SJSA1 (cell line): ENCODE results near the gene NHEJ1. TPM values are rescaled to one million over a fixed set of nuclear protein-coding genes. Genes with fewer than 3 reads are reported as not detected.

Experiments
- DNase-seq, 2 experiments: peaks; one replicate each; pipeline ENCODE4 v3.0.0-alpha.2; 2015 to 2020; ENCODE audit warnings: low spot score in 2 of 2, low read depth in 1 of 2
- H3K27ac ChIP-seq: fragments of 250-450 bp; sonication (Bioruptor Pico); 2 replicates; pipeline ENCODE4 v1.5.1; 2020; ENCODE audit warnings: mild to moderate bottlenecking, moderate library complexity
- H3K27me3 ChIP-seq: fragments of 250-450 bp; sonication (Bioruptor Pico); replicated peaks from 2 replicates; pipeline ENCODE4 v1.5.1; 2020; ENCODE audit warnings: mild to moderate bottlenecking, moderate library complexity
- H3K36me3 ChIP-seq: fragments of 250-450 bp; sonication (Bioruptor Pico); 2 replicates; pipeline ENCODE4 v1.5.1; 2020; ENCODE audit warnings: mild to moderate bottlenecking
- H3K4me1 ChIP-seq: fragments of 250-450 bp; sonication (Bioruptor Pico); replicated peaks from 2 replicates; pipeline ENCODE4 v1.6.1; 2021; ENCODE audit warnings: mild to moderate bottlenecking
- H3K4me3 ChIP-seq: fragments of 250-450 bp; sonication (Bioruptor Pico); 2 replicates; pipeline ENCODE4 v1.5.1; 2020; ENCODE audit warnings: mild to moderate bottlenecking
- H3K9me3 ChIP-seq: fragments of 250-450 bp; sonication (Bioruptor Pico); replicated peaks from 2 replicates; pipeline ENCODE4 v1.5.1; 2020; ENCODE audit warnings: mild to moderate bottlenecking
- total RNA-seq: library from RNA; depleted of rRNA; stranded (reverse); fragments of >200 nt; shearing (Covaris generic); gene quantifications from 2 replicates; pipeline ENCODE4 v1.2.3, GENCODE V29; 2014

NHEJ1 gene
- total RNA-seq, 1 experiment from 2014 or later, result 15.4 TPM

DNA sequence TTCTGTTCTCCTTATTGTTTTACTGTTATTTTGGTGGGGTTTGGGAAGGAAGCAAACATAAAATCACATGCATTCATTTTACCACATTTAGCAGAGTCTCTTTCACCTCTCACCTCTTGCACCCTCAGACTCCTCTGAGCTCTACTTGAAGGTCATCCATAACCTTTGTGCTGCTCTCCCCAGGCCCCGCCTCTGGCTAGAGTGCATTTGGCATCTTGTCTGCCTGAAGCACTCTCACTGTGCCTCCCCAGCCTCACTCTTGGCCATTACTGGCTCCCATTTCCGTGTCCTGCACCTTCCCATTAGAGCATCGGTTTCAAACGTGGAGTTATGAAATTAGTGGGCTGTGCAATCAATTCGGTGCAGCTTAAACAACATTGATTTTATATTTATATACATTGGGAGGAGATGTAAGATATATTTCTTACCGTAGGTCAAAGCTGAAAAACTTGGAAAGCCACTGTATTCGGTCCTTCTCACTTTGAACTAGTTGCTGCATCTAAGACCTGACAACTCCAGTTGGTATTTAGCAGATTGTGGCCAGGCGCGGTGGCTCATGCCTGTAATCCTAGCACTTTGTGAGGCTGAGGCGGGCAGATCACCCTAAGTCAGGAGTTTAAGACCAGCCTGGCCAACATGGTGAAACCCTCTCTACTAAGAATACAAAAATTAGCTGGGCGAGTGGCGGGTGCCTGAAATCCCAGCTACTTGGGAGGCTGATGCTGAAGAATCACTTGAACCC is 39.0 kb upstream of the NHEJ1 start:
- Histone ChIP-seq H3K27me3 (peaks cover 4% of the 10 kb centered on the region), H3K4me3 (no peak overlapping the region), H3K36me3 (no peaks in the 10 kb centered on the region), H3K27ac (no peak overlapping the region), H3K4me1 (no peaks in the 10 kb centered on the region), H3K9me3 (no peaks in the 10 kb centered on the region)
- no peak for DNase-seq

GRCh38 chr2:219198974-219199373 is 38.4 kb upstream of the NHEJ1 start:
- Histone ChIP-seq H3K4me1 (no peaks in the 10 kb centered on the region), H3K27ac (no peak overlapping the region), H3K27me3 (peaks cover 4% of the 10 kb centered on the region), H3K9me3 (no peaks in the 10 kb centered on the region), H3K36me3 (no peaks in the 10 kb centered on the region), H3K4me3 (no peak overlapping the region)
- DNase-seq, result no peak

- Histone ChIP-seq H3K36me3 (no peaks in the 10 kb centered on the region), H3K27me3 (peaks cover 4% of the 10 kb centered on the region), H3K27ac (no peak overlapping the region), H3K4me3 (no peak overlapping the region), H3K9me3 (no peaks in the 10 kb centered on the region), H3K4me1 (no peaks in the 10 kb centered on the region)
- no peak for DNase-seq
Observed at GRCh38 chr2:219197388-219197787, 36.8 kb upstream of the NHEJ1 start.

DNA sequence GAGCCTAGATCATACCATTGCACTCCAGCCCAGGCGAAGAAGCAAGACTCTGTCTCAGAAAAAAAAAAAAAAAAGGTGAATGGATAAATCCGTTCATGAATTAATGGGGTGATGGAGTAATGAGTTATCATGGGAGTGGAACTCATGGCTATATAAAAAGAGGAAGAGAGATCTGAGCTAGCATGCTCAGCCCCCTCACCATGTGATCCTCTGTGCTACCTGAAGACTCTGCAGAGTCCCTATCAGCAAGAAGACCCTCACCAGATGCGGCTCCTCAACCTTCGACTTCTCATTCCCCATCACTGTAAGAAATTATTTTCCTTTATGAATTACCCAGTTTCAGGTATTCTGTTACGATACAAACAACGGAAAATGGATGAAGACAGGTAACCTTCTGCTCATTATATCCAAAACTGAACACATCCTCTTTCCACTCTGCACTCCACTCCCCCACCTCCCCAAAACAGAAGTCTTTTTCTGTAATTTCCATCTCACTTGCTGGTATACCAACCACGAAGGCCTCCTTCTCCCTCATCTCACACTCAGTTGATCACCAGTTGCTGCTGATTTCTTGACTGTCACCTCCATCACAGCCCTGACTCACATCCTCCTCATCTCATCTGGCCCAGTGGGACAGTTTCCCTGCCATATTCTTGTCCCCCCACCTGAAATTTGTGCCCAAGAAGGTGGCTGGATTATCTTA is 26.3 kb upstream of the NHEJ1 start:
- Histone ChIP-seq H3K27ac (no peak overlapping the region), H3K4me3 (no peak overlapping the region)
- DNase-seq, result no peak

GRCh38 chr2:219184121-219184520 is 23.5 kb upstream of the NHEJ1 start:
- peaks cover 3% of the 10 kb centered on the region for H3K4me1 ChIP-seq
- H3K9me3 ChIP-seq, result no peaks in the 10 kb centered on the region
- no peak for DNase-seq
- H3K4me3 ChIP-seq, result no peak overlapping the region
- no peak overlapping the region for H3K27ac ChIP-seq
- peaks cover 50% of the 10 kb centered on the region for H3K36me3 ChIP-seq
- 0 out of 2 replicates have a peak, but pooled peaks cover under 1% of the 10 kb centered on the region for H3K27me3 ChIP-seq

More for the DNA sequence above, 26.3 kb upstream of the NHEJ1 start:
- Histone ChIP-seq H3K27me3 (0 out of 2 replicates have a peak, but pooled peaks cover 3% of the 10 kb centered on the region), H3K36me3 (peaks cover 23% of the 10 kb centered on the region), H3K9me3 (no peaks in the 10 kb centered on the region), H3K4me1 (no peaks in the 10 kb centered on the region)

GRCh38 chr2:219183151-219183772 is 22.6 kb upstream of the NHEJ1 start:
- Histone ChIP-seq H3K4me3 (no peak overlapping the region), H3K4me1 (peaks cover 8% of the 10 kb centered on the region), H3K27me3 (no peaks in the 10 kb centered on the region), H3K9me3 (no peaks in the 10 kb centered on the region), H3K36me3 (peaks cover 50% of the 10 kb centered on the region), H3K27ac (no peak overlapping the region)
- DNase-seq, result no peak

DNA sequence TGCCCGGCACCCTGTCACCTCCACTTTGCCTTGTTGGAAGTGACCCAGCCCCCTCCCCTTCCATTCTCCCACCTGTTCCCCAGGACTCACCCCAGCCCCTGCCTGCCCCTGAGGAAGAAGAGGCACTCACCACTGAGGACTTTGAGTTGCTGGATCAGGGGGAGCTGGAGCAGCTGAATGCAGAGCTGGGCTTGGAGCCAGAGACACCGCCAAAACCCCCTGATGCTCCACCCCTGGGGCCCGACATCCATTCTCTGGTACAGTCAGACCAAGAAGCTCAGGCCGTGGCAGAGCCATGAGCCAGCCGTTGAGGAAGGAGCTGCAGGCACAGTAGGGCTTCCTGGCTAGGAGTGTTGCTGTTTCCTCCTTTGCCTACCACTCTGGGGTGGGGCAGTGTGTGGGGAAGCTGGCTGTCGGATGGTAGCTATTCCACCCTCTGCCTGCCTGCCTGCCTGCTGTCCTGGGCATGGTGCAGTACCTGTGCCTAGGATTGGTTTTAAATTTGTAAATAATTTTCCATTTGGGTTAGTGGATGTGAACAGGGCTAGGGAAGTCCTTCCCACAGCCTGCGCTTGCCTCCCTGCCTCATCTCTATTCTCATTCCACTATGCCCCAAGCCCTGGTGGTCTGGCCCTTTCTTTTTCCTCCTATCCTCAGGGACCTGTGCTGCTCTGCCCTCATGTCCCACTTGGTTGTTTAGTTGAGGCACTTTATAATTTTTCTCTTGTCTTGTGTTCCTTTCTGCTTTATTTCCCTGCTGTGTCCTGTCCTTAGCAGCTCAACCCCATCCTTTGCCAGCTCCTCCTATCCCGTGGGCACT is 21.9 kb upstream of the NHEJ1 start:
- H3K27me3 ChIP-seq, result no peaks in the 10 kb centered on the region
- H3K36me3 ChIP-seq, result peaks cover 50% of the 10 kb centered on the region
- H3K9me3 ChIP-seq, result no peaks in the 10 kb centered on the region
- DNase-seq, result no peak
- peaks cover 8% of the 10 kb centered on the region for H3K4me1 ChIP-seq
- H3K4me3 ChIP-seq, result no peak overlapping the region
- H3K27ac ChIP-seq, result no peak overlapping the region

DNA sequence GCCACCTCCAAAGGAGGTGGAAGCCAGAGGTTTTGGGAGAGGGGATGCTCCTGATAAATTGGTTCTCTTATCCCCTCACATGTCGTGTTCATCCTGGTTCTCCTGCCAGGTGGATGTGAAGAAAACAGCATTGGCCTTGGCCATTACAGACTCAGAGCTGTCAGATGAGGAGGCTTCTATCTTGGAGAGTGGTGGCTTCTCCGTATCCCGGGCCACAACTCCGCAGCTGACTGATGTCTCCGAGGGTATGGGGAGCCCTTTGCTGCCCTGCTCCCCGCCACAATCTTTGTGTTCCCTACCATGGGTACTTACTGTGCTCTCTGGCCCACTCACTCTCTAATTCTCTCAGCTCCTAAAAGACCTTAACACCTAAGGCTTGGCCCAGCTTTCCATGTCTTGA is 20.9 kb upstream of the NHEJ1 start:
- Histone ChIP-seq H3K36me3 (peaks cover 54% of the 10 kb centered on the region), H3K4me1 (peaks cover 8% of the 10 kb centered on the region), H3K9me3 (no peaks in the 10 kb centered on the region), H3K27ac (no peak overlapping the region), H3K27me3 (no peaks in the 10 kb centered on the region), H3K4me3 (no peak overlapping the region)
- DNase-seq, result no peak

DNA sequence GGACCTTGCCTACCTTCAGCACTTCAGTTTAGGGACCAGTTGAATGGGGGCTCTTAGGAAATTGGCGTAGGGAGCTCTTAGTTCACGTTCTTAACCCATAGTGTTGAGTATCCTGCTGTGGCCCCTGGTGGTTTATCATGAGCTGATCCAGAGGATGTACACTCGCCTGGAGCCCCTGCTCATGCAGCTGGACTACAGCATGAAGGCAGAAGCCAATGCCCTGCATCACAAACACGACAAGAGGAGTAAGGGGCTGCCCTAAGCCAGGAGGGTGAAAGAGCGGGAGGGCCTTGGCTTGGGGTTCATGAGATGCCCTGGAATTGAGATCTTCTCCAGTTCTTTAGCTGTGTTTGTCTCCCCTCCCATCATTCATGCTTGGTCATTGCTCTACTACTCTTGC is 20.3 kb upstream of the NHEJ1 start:
- H3K27ac ChIP-seq, result no peak overlapping the region
- peaks cover 55% of the 10 kb centered on the region for H3K36me3 ChIP-seq
- no peaks in the 10 kb centered on the region for H3K27me3 ChIP-seq
- H3K4me3 ChIP-seq, result no peak overlapping the region
- H3K9me3 ChIP-seq, result no peaks in the 10 kb centered on the region
- peaks cover 13% of the 10 kb centered on the region for H3K4me1 ChIP-seq
- no peak for DNase-seq

DNA sequence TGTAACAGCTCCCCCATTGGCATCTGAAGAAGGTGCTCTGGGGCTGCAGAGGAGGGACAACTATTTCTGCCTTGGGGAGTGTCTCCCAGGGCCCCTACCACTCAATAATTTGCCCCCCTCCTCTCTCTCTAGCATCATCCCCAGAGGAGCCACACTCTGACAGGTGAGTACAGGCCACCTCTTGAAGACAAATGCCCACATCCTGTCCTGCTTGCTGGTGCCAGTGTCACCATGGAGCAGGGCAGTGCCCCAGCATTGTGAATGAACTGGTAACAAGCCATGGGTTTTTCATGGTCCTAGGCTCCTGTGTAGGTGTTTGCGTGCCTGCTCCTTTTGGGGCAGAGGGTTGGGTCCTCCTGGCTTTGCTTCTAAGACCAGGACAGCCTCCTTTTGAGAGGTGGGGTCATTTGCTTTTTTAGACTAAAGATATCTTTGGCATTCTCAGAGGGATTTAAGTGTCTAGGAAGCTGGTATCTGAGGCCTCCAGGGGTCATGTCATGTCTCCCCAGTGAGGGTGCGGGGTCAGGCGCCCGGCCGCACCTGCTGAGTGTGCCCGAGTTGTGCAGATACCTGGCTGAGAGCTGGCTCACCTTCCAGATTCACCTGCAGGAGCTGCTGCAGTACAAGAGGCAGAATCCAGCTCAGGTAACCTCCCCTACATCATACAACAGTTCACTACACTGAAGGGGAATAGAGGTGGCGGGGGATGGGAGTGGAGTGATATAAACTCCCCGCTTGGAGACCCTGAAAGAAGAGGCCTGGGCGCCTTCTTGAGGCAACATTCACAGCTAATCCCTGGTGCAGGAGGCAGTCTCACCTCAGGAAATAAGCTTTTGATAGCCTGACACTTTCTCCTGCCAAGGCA is 19.2 kb upstream of the NHEJ1 start:
- Histone ChIP-seq H3K36me3 (peaks cover 59% of the 10 kb centered on the region), H3K4me1 (peaks cover 17% of the 10 kb centered on the region), H3K9me3 (no peaks in the 10 kb centered on the region), H3K27ac (no peak overlapping the region), H3K27me3 (no peaks in the 10 kb centered on the region), H3K4me3 (no peak overlapping the region)
- no peak for DNase-seq

- Histone ChIP-seq H3K4me3 (peak overlapping the region; percentile 73), H3K36me3 (peaks cover 63% of the 10 kb centered on the region), H3K4me1 (peaks cover 17% of the 10 kb centered on the region), H3K27me3 (no peaks in the 10 kb centered on the region), H3K27ac (peak overlapping the region; percentile 87), H3K9me3 (no peaks in the 10 kb centered on the region)
- DNase-seq, result peak; percentile 29 to 60
Observed at GRCh38 chr2:219178377-219179175, 18.0 kb upstream of the NHEJ1 start.
